Measurements from ENCODE around the gene APOBEC3A. TPM values are rescaled to one million over a fixed set of nuclear protein-coding genes. Genes with fewer than 3 reads are reported as not detected.
"Not testable (repeated sequence)": the region's sequence is repeated elsewhere in the genome, so short reads cannot be mapped to it uniquely, and the experiment has no call there.

APOBEC3A gene
- total and polyA plus RNA-seq, 2 donors (not counting 1 experiment from before 2014, with no cell fraction given): 2.8 TPM; not detected in 1

GRCh38 chr22:39008271-39008850 is 51.0 kb downstream of the APOBEC3A start:
- H3K9me3 ChIP-seq (ENCODE audit: control extremely low read depth in 1 of 3, control insufficient read depth in 2 of 3, insufficient read depth in 1 of 3, low read length in 2 of 3); H3K4me3 ChIP-seq (ENCODE audit: control extremely low read depth in 1 of 5, extremely low read depth in 1 of 5, insufficient read depth in 1 of 5, low read depth in 2 of 5, low read length in 4 of 5); H3K9me3 Mint-ChIP-seq (ENCODE audit: insufficient read depth); H3K27ac Mint-ChIP-seq; ATAC-seq (ENCODE audit: low read depth); H4K20me1 ChIP-seq (ENCODE audit: control insufficient read depth, insufficient read depth, low read length, poor library complexity, severe bottlenecking); H3K27ac ChIP-seq (ENCODE audit: low read length in 2 of 2); H3K36me3 ChIP-seq (replicated peaks in 1 of 2; ENCODE audit: control extremely low read depth in 1 of 2, control insufficient read depth in 1 of 2, extremely low read depth in 1 of 2, insufficient read depth in 2 of 2, low read length in 1 of 2); POLR2A ChIA-PET; H3K9ac ChIP-seq (ENCODE audit: low read length); intact Hi-C loops (cut with micrococcal nuclease); H3K4me3 Mint-ChIP-seq; H3K27me3 ChIP-seq (replicated peaks in 1 of 4; ENCODE audit: control extremely low read depth in 1 of 4, control insufficient read depth in 3 of 4, insufficient read depth in 4 of 4, low read length in 3 of 4); H3K27me3 Mint-ChIP-seq; DNase-seq; H2AFZ ChIP-seq (ENCODE audit: insufficient read depth, low read depth, low read length, poor library complexity, severe bottlenecking); H3K4me2 ChIP-seq (replicated peaks; ENCODE audit: low read depth, low read length, poor library complexity, severe bottlenecking): not testable (repeated sequence)
- CTCF ChIA-PET: interaction anchor here (0.7 to 10.2 kb wide), 9 partner anchors 11 to 520 kb away, joined by 3 to 167 read pairs (median 4); partner anchors contain the start of gene CBX6
- WGBS (ENCODE audit: insufficient coverage): 100% methylated on average over 5 of the region's 8 CpGs
- peaks cover 7 to 15% of the 10 kb centered on the region in 2 donors for H3K4me1 ChIP-seq (ENCODE audit: control insufficient read depth in 2 of 2, insufficient read depth in 2 of 2, low read length in 2 of 2)
- peaks cover 51% of the 10 kb centered on the region for H3K79me2 ChIP-seq (ENCODE audit: control insufficient read depth, insufficient read depth, low read length)
- peaks cover 29% of the 10 kb centered on the region for H3K4me1 Mint-ChIP-seq

GRCh38 chr22:39010946-39011345 is 53.5 kb downstream of the APOBEC3A start:
- H3K4me3 ChIP-seq (ENCODE audit: control extremely low read depth in 1 of 5, extremely low read depth in 1 of 5, insufficient read depth in 1 of 5, low read depth in 2 of 5, low read length in 4 of 5): no peak overlapping the region
- H3K4me1 ChIP-seq (ENCODE audit: control insufficient read depth in 2 of 2, insufficient read depth in 2 of 2, low read length in 2 of 2): peaks cover 15 to 30% of the 10 kb centered on the region in 2 donors
- DNase-seq (no peak), ATAC-seq (ENCODE audit: low read depth) (no peak)
- ChIA-PET POLR2A (interaction anchor here (1.0 kb wide), 1 partner anchor 30 kb away, joined by 3 read pairs; no protein-coding TSS in a partner anchor), CTCF (interaction anchor here (1.1 to 9.5 kb wide), 3 partner anchors 8 to 111 kb away, joined by 3 to 150 read pairs (median 10); no protein-coding TSS in a partner anchor)
- peak overlapping the region; percentile 33 for H2AFZ ChIP-seq (ENCODE audit: insufficient read depth, low read depth, low read length, poor library complexity, severe bottlenecking)
- no peaks in the 10 kb centered on the region for H3K9me3 ChIP-seq (ENCODE audit: control extremely low read depth in 1 of 3, control insufficient read depth in 2 of 3, insufficient read depth in 1 of 3, low read length in 2 of 3)
- Mint-ChIP-seq H3K9me3 (ENCODE audit: insufficient read depth) (no peaks in the 10 kb centered on the region), H3K4me1 (peaks cover 39% of the 10 kb centered on the region), H3K27me3 (no peaks in the 10 kb centered on the region), H3K27ac (peak overlapping the region; percentile 33), H3K4me3 (no peak overlapping the region)
- H3K27ac ChIP-seq (ENCODE audit: low read length in 2 of 2): peak overlapping the region in 1 of 2 donors; percentile 25
- H3K79me2 ChIP-seq (ENCODE audit: control insufficient read depth, insufficient read depth, low read length): peaks cover 76% of the 10 kb centered on the region
- 92% methylated on average over 10 of the region's 15 CpGs for WGBS (ENCODE audit: insufficient coverage)
- no peaks in the 10 kb centered on the region for H3K36me3 ChIP-seq (replicated peaks in 1 of 2; ENCODE audit: control extremely low read depth in 1 of 2, control insufficient read depth in 1 of 2, extremely low read depth in 1 of 2, insufficient read depth in 2 of 2, low read length in 1 of 2)
- no peak overlapping the region for H3K4me2 ChIP-seq (replicated peaks; ENCODE audit: low read depth, low read length, poor library complexity, severe bottlenecking)
- intact Hi-C loops (cut with micrococcal nuclease): no loop called here
- no peaks in the 10 kb centered on the region for H4K20me1 ChIP-seq (ENCODE audit: control insufficient read depth, insufficient read depth, low read length, poor library complexity, severe bottlenecking)
- no peaks in the 10 kb centered on the region for H3K27me3 ChIP-seq (replicated peaks in 1 of 4; ENCODE audit: control extremely low read depth in 1 of 4, control insufficient read depth in 3 of 4, insufficient read depth in 4 of 4, low read length in 3 of 4)
- TF ChIP-seq EZH2 (IDR thresholded peaks at IDR 0.05; ENCODE audit: borderline replicate concordance, insufficient read depth, low read depth, low read length, poor library complexity, severe bottlenecking): no peak
- no peak for TF ChIP-seq CTCF (IDR thresholded peaks at IDR 0.05)
- no peak overlapping the region for H3K9ac ChIP-seq (ENCODE audit: low read length)

Other genes starting within 250 kb of the APOBEC3A start
- gene SUN2, start 201.6 kb upstream of the APOBEC3A start, total RNA-seq: 305 and 322 TPM in 2 replicates
- gene SUN2, start 201.6 kb upstream of the APOBEC3A start, polyA plus RNA-seq: 224 and 229 TPM in 2 replicates
- 9.0 and 10.3 TPM in 2 replicates for gene DNAL4, start 163.5 kb upstream of the APOBEC3A start, total RNA-seq
- 9.0 and 9.9 TPM in 2 replicates for gene DNAL4, start 163.5 kb upstream of the APOBEC3A start, polyA plus RNA-seq
- gene NPTXR, start 113.6 kb upstream of the APOBEC3A start, total RNA-seq: 0.68 and 0.71 TPM in 2 replicates
- gene NPTXR, start 113.6 kb upstream of the APOBEC3A start, polyA plus RNA-seq: 0.16 and 0.17 TPM in 2 replicates
- gene CBX6, start 85.4 kb upstream of the APOBEC3A start, total RNA-seq: 55.1 and 57.6 TPM in 2 replicates
- gene CBX6, start 85.4 kb upstream of the APOBEC3A start, polyA plus RNA-seq: 14.9 and 15.2 TPM in 2 replicates
- gene APOBEC3B, start 24.7 kb downstream of the APOBEC3A start, total RNA-seq: 7.9 and 9.8 TPM in 2 replicates
- 1.5 and 2.4 TPM in 2 replicates for gene APOBEC3B, start 24.7 kb downstream of the APOBEC3A start, polyA plus RNA-seq
- 99.1 and 107 TPM in 2 replicates for gene APOBEC3C, start 56.6 kb downstream of the APOBEC3A start, total RNA-seq
- 29.2 and 45.5 TPM in 2 replicates for gene APOBEC3C, start 56.6 kb downstream of the APOBEC3A start, polyA plus RNA-seq
- gene APOBEC3D, start 63.5 kb downstream of the APOBEC3A start, total RNA-seq: 39.3 and 41.3 TPM in 2 replicates
- gene APOBEC3D, start 63.5 kb downstream of the APOBEC3A start, polyA plus RNA-seq: 52.2 and 54.5 TPM in 2 replicates
- 76.8 and 86.4 TPM in 2 replicates for gene APOBEC3F, start 83.3 kb downstream of the APOBEC3A start, total RNA-seq
- 22.0 and 23.3 TPM in 2 replicates for gene APOBEC3F, start 83.3 kb downstream of the APOBEC3A start, polyA plus RNA-seq
- gene APOBEC3G, start 119.7 kb downstream of the APOBEC3A start, total RNA-seq: 96.6 and 103 TPM in 2 replicates
- 90.7 and 94.2 TPM in 2 replicates for gene APOBEC3G, start 119.7 kb downstream of the APOBEC3A start, polyA plus RNA-seq
- gene APOBEC3H, start 139.6 kb downstream of the APOBEC3A start, total RNA-seq: 0.59 and 1.0 TPM in 2 replicates
- gene APOBEC3H, start 139.6 kb downstream of the APOBEC3A start, polyA plus RNA-seq: 1.2 and 1.4 TPM in 2 replicates
- gene CBX7, start 195.1 kb downstream of the APOBEC3A start, total RNA-seq: 141 and 147 TPM in 2 replicates
- gene CBX7, start 195.1 kb downstream of the APOBEC3A start, polyA plus RNA-seq: 57.1 and 83.6 TPM in 2 replicates

All from B cell (primary cell).